NT2/D1 (cell line): ENCODE measurements around the gene THAP5.

Experiments used
- SUZ12 ChIP-seq: IDR thresholded peaks from 2 replicates; pipeline ENCODE4 v1.6.1; 2011; ENCODE audit not compliant: insufficient read length, insufficient read depth; ENCODE audit errors: extremely low read depth
- YY1 ChIP-seq: IDR thresholded peaks from 2 replicates; pipeline ENCODE4 v1.6.1; 2011; ENCODE audit not compliant: insufficient read length, insufficient read depth
- ZNF274 ChIP-seq: IDR thresholded peaks from 2 replicates; pipeline ENCODE4 v1.6.1; 2011; ENCODE audit warnings: mild to moderate bottlenecking, low read depth, low read length

DNA sequence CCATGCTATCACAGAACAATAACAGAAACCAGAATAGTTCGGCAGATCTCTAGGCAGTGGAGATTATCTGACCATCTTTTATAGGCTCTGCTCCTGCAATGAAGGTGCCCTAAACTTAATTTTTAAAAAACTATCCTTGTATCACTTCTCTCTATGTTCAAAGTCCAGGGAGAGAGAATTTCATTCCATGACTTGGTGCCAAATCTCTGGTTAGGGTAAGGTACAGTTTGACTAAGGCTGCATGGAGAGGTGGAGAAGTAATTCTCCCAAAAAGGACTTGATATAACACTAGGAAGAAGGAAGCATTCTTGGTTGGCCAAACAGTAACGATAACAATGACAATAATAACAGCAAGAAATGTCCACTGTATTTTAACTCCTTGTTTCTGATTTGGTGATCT is 40.1 kb upstream of the THAP5 start:
- no peak for TF ChIP-seq SUZ12
- TF ChIP-seq YY1, result no peak
- no peak for TF ChIP-seq ZNF274
